ENCODE results near the gene PDE1C. TPM values are rescaled to one million over a fixed set of nuclear protein-coding genes. Genes with fewer than 3 reads are reported as not detected.

PDE1C gene
- total and polyA plus RNA-seq, 2 donors = 2.4 to 3.1 TPM

DNA sequence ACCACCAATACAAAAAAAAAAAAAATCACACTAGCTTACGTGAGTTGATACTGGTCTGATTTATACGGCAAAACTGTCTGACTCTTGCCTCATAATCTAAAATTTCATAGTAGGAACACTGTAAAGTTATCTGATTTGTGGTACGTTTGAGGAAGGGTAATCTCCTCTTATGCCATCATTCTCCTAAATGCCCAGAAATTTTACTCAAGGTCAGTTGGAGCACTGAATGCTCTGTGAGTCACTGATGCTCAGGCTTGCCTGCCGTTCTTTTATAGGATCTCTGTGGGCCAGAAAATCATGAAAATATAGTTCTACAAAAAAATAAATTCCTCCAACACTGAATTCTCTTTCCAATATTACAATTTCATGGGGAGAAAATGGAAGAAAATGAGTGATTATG lies 135.7 kb downstream of the PDE1C start:
- 95% methylated on average over 4 of the region's 4 CpGs for WGBS
- no peak overlapping the region for H3K27ac ChIP-seq (ENCODE audit: low read depth in 1 of 2, low read length in 1 of 2)
- DNase-seq (ENCODE audit: low read depth in 6 of 9, low spot score in 9 of 9) = no peak

GRCh38 chr7:31933481-31933880 lies 136.7 kb downstream of the PDE1C start:
- DNase-seq (ENCODE audit: low read depth in 6 of 9, low spot score in 9 of 9) = no peak
- H3K27ac ChIP-seq (ENCODE audit: low read depth in 1 of 2, low read length in 1 of 2) = no peak overlapping the region
- 80% methylated on average over 1 of the region's 1 CpG for WGBS

More for the DNA sequence above, 135.7 kb downstream of the PDE1C start:
- Histone ChIP-seq H3K9me3 (ENCODE audit: control insufficient read depth in 2 of 2, insufficient read depth in 1 of 2, low read length in 1 of 2) (no peaks in the 10 kb centered on the region), H3K4me3 (ENCODE audit: low read length in 2 of 2) (no peak overlapping the region), H3K27me3 (ENCODE audit: control insufficient read depth in 2 of 2, insufficient read depth in 1 of 2, low read length in 1 of 2) (no peaks in the 10 kb centered on the region), H3K36me3 (ENCODE audit: control insufficient read depth in 2 of 2, insufficient read depth in 2 of 2, low read length in 1 of 2) (no peaks in the 10 kb centered on the region), H3K4me1 (ENCODE audit: control insufficient read depth in 2 of 2, insufficient read depth in 2 of 2, low read length in 2 of 2) (no peaks in the 10 kb centered on the region)

DNA sequence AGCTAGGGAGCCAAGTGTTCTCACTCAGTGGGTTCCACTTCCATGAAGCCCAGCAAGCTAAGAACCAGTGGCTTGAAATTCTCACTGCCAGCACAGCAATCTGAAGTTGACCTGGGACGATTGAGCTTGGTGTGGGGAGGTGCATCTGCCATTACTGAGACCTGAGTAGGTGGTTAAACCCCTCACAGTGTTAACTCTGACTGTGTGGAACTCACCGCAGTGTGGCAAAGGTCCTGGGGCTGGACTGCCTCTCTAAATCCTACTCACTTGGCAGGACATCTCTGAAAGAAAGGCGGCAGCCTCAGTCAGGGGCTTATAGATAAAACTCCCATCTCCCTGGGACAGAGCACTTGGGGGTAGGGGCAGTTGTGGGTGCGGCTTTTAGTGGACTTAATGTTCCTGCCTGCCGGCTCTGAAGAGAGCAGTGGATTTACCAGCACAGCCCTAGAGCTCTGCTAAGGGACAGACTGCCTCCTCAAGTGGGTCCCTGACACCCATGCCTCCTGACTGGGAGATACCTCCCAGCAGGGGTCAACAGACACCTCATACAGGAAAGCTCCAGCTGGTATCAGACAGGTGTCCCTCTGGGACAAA lies 143.1 kb downstream of the PDE1C start:
- Histone ChIP-seq H3K9me3 (ENCODE audit: control insufficient read depth in 2 of 2, insufficient read depth in 1 of 2, low read length in 1 of 2) (peaks cover 0 to 4% of the 10 kb centered on the region in 2 donors), H3K4me3 (ENCODE audit: low read length in 2 of 2) (no peak overlapping the region), H3K27me3 (ENCODE audit: control insufficient read depth in 2 of 2, insufficient read depth in 1 of 2, low read length in 1 of 2) (no peaks in the 10 kb centered on the region), H3K27ac (ENCODE audit: low read depth in 1 of 2, low read length in 1 of 2) (no peak overlapping the region), H3K4me1 (ENCODE audit: control insufficient read depth in 2 of 2, insufficient read depth in 2 of 2, low read length in 2 of 2) (no peaks in the 10 kb centered on the region), H3K36me3 (ENCODE audit: control insufficient read depth in 2 of 2, insufficient read depth in 2 of 2, low read length in 1 of 2) (no peaks in the 10 kb centered on the region)
- no peak for DNase-seq (ENCODE audit: low read depth in 6 of 9, low spot score in 9 of 9)
- WGBS = 79% methylated on average over 5 of the region's 5 CpGs

More at GRCh38 chr7:31933481-31933880, 136.7 kb downstream of the PDE1C start:
- no peaks in the 10 kb centered on the region for H3K36me3 ChIP-seq (ENCODE audit: control insufficient read depth in 2 of 2, insufficient read depth in 2 of 2, low read length in 1 of 2)
- no peak overlapping the region for H3K4me3 ChIP-seq (ENCODE audit: low read length in 2 of 2)
- H3K4me1 ChIP-seq (ENCODE audit: control insufficient read depth in 2 of 2, insufficient read depth in 2 of 2, low read length in 2 of 2) = no peaks in the 10 kb centered on the region
- no peaks in the 10 kb centered on the region for H3K27me3 ChIP-seq (ENCODE audit: control insufficient read depth in 2 of 2, insufficient read depth in 1 of 2, low read length in 1 of 2)
- H3K9me3 ChIP-seq (ENCODE audit: control insufficient read depth in 2 of 2, insufficient read depth in 1 of 2, low read length in 1 of 2) = no peaks in the 10 kb centered on the region

GRCh38 chr7:31925753-31926454 lies 144.3 kb downstream of the PDE1C start:
- WGBS = 92% methylated on average over 6 of the region's 6 CpGs
- Histone ChIP-seq H3K36me3 (ENCODE audit: control insufficient read depth in 2 of 2, insufficient read depth in 2 of 2, low read length in 1 of 2) (no peaks in the 10 kb centered on the region), H3K27ac (ENCODE audit: low read depth in 1 of 2, low read length in 1 of 2) (no peak overlapping the region), H3K4me1 (ENCODE audit: control insufficient read depth in 2 of 2, insufficient read depth in 2 of 2, low read length in 2 of 2) (no peaks in the 10 kb centered on the region), H3K27me3 (ENCODE audit: control insufficient read depth in 2 of 2, insufficient read depth in 1 of 2, low read length in 1 of 2) (no peaks in the 10 kb centered on the region), H3K9me3 (ENCODE audit: control insufficient read depth in 2 of 2, insufficient read depth in 1 of 2, low read length in 1 of 2) (peaks cover 0 to 4% of the 10 kb centered on the region in 2 donors), H3K4me3 (ENCODE audit: low read length in 2 of 2) (no peak overlapping the region)
- no peak for DNase-seq (ENCODE audit: low read depth in 6 of 9, low spot score in 9 of 9)

- H3K27ac ChIP-seq (ENCODE audit: low read depth in 1 of 2, low read length in 1 of 2) = no peak overlapping the region
- H3K36me3 ChIP-seq (ENCODE audit: control insufficient read depth in 2 of 2, insufficient read depth in 2 of 2, low read length in 1 of 2) = no peaks in the 10 kb centered on the region
- H3K4me3 ChIP-seq (ENCODE audit: low read length in 2 of 2) = no peak overlapping the region
- no peak for DNase-seq (ENCODE audit: low read depth in 6 of 9, low spot score in 9 of 9)
- WGBS = 88% methylated on average over 2 of the region's 2 CpGs
- no peaks in the 10 kb centered on the region for H3K4me1 ChIP-seq (ENCODE audit: control insufficient read depth in 2 of 2, insufficient read depth in 2 of 2, low read length in 2 of 2)
- H3K9me3 ChIP-seq (ENCODE audit: control insufficient read depth in 2 of 2, insufficient read depth in 1 of 2, low read length in 1 of 2) = peaks cover 0 to 4% of the 10 kb centered on the region in 2 donors
- no peaks in the 10 kb centered on the region for H3K27me3 ChIP-seq (ENCODE audit: control insufficient read depth in 2 of 2, insufficient read depth in 1 of 2, low read length in 1 of 2)
Measured at GRCh38 chr7:31924251-31924650, 146.0 kb downstream of the PDE1C start.

- Histone ChIP-seq H3K36me3 (ENCODE audit: control insufficient read depth in 2 of 2, insufficient read depth in 2 of 2, low read length in 1 of 2) (no peaks in the 10 kb centered on the region), H3K27ac (ENCODE audit: low read depth in 1 of 2, low read length in 1 of 2) (no peak overlapping the region), H3K27me3 (ENCODE audit: control insufficient read depth in 2 of 2, insufficient read depth in 1 of 2, low read length in 1 of 2) (no peaks in the 10 kb centered on the region), H3K9me3 (ENCODE audit: control insufficient read depth in 2 of 2, insufficient read depth in 1 of 2, low read length in 1 of 2) (peaks cover 0 to 4% of the 10 kb centered on the region in 2 donors), H3K4me1 (ENCODE audit: control insufficient read depth in 2 of 2, insufficient read depth in 2 of 2, low read length in 2 of 2) (no peaks in the 10 kb centered on the region), H3K4me3 (ENCODE audit: low read length in 2 of 2) (no peak overlapping the region)
- DNase-seq (ENCODE audit: low read depth in 6 of 9, low spot score in 9 of 9) = no peak
- WGBS = 84% methylated on average over 2 of the region's 2 CpGs
Measured at GRCh38 chr7:31922848-31923247, 147.4 kb downstream of the PDE1C start.

DNA sequence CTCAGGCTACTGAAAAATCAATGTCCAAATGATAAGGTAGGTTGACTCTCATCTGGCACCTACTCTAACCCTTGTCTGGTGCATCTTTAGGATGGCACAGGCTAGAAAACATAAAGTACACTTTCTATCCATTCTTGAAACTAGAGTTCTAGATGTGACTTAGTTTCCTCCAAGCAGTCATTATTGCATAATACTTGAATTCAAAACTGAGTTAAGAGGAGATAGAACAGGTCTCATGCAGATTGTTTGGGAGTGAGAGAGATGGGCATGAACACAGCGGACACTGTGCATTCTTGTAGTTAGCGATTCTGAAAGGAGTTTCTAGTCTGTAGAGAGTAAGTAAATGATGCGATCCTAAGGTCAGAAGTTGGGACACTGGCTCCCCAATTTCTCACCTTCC lies 149.2 kb downstream of the PDE1C start:
- no peaks in the 10 kb centered on the region for H3K4me1 ChIP-seq (ENCODE audit: control insufficient read depth in 2 of 2, insufficient read depth in 2 of 2, low read length in 2 of 2)
- WGBS = 97% methylated on average over 3 of the region's 3 CpGs

DNA sequence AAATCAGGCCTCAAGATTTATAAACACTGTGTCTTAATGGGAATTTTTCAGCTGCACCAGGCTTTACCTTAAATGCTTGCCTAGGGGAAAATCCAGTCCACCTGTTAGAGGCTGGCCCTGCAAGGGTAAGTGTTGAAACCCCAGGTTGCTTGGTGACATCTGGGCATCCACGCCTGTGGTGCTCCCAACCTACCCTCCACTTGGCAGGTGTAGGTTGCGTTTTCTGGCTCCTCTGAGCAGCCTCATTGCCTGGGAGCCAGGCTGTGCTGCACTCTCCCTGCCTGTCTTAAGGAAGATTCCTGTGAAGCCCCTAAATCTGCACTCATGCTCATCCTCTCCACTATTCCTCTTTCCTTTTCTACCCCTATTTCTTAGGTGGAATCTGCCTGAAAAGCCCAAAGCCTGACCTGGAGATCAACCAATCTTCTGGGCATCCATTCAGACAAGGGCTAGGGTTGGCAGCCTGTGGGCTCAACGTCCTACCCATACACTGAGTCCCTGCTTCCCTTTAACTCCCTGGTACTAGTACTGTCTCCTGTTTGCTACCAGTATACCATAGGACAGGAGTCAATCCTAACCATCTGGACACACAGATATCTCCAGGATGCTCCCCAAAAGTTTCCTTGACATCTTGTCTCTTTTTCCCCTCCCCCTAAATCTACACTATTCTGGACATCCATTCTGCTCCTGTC lies 150.4 kb downstream of the PDE1C start:
- Histone ChIP-seq H3K27me3 (ENCODE audit: control insufficient read depth in 2 of 2, insufficient read depth in 1 of 2, low read length in 1 of 2) (no peaks in the 10 kb centered on the region), H3K27ac (ENCODE audit: low read depth in 1 of 2, low read length in 1 of 2) (no peak overlapping the region), H3K4me3 (ENCODE audit: low read length in 2 of 2) (no peak overlapping the region), H3K36me3 (ENCODE audit: control insufficient read depth in 2 of 2, insufficient read depth in 2 of 2, low read length in 1 of 2) (no peaks in the 10 kb centered on the region), H3K4me1 (ENCODE audit: control insufficient read depth in 2 of 2, insufficient read depth in 2 of 2, low read length in 2 of 2) (no peaks in the 10 kb centered on the region), H3K9me3 (ENCODE audit: control insufficient read depth in 2 of 2, insufficient read depth in 1 of 2, low read length in 1 of 2) (no peaks in the 10 kb centered on the region)
- 85% methylated on average over 3 of the region's 3 CpGs for WGBS
- DNase-seq (ENCODE audit: low read depth in 6 of 9, low spot score in 9 of 9) = no peak

More for the DNA sequence above, 149.2 kb downstream of the PDE1C start:
- no peaks in the 10 kb centered on the region for H3K36me3 ChIP-seq (ENCODE audit: control insufficient read depth in 2 of 2, insufficient read depth in 2 of 2, low read length in 1 of 2)
- no peak for DNase-seq (ENCODE audit: low read depth in 6 of 9, low spot score in 9 of 9)
- H3K27me3 ChIP-seq (ENCODE audit: control insufficient read depth in 2 of 2, insufficient read depth in 1 of 2, low read length in 1 of 2) = no peaks in the 10 kb centered on the region
- H3K9me3 ChIP-seq (ENCODE audit: control insufficient read depth in 2 of 2, insufficient read depth in 1 of 2, low read length in 1 of 2) = no peaks in the 10 kb centered on the region
- H3K27ac ChIP-seq (ENCODE audit: low read depth in 1 of 2, low read length in 1 of 2) = no peak overlapping the region
- H3K4me3 ChIP-seq (ENCODE audit: low read length in 2 of 2) = no peak overlapping the region

- Histone ChIP-seq H3K27me3 (ENCODE audit: control insufficient read depth in 2 of 2, insufficient read depth in 1 of 2, low read length in 1 of 2) (no peaks in the 10 kb centered on the region), H3K36me3 (ENCODE audit: control insufficient read depth in 2 of 2, insufficient read depth in 2 of 2, low read length in 1 of 2) (no peaks in the 10 kb centered on the region), H3K27ac (ENCODE audit: low read depth in 1 of 2, low read length in 1 of 2) (no peak overlapping the region), H3K9me3 (ENCODE audit: control insufficient read depth in 2 of 2, insufficient read depth in 1 of 2, low read length in 1 of 2) (no peaks in the 10 kb centered on the region), H3K4me3 (ENCODE audit: low read length in 2 of 2) (no peak overlapping the region), H3K4me1 (ENCODE audit: control insufficient read depth in 2 of 2, insufficient read depth in 2 of 2, low read length in 2 of 2) (no peaks in the 10 kb centered on the region)
- WGBS = 77% methylated on average over 7 of the region's 7 CpGs
- DNase-seq (ENCODE audit: low read depth in 6 of 9, low spot score in 9 of 9) = no peak
Measured at GRCh38 chr7:31918706-31919393, 151.4 kb downstream of the PDE1C start.
